Measurements from ENCODE around the gene SLC66A2.

SLC66A2 gene

DNA sequence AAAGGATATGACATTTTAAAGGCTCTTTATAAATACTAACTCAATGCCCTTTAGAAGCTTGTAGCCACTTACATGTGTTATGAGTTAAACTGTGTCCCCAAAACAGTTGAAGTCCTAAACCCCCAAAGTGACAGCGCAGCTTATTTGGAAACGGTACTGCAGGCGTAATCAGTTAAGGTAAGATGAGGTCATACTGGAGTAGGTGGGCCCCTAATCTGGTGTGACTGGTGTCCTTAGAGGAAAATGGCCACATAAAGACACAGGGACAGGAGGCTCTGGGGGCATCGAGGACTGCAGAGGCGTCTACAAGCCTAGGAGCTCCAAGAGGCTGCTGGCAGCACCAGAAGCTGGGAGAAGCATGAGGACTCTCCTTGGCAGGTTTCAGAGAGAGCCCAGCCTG lies 28.4 kb upstream of the SLC66A2 start:
- peaks cover 43% of the 10 kb centered on the region for H3K4me1 Mint-ChIP-seq
- no peaks in the 10 kb centered on the region for H3K27me3 Mint-ChIP-seq
- DNase-seq, result no peak
- H3K9me3 Mint-ChIP-seq, result no peaks in the 10 kb centered on the region
- CTCF ChIA-PET, result no interaction called here
- H3K27ac Mint-ChIP-seq, result no peak overlapping the region
- no peak overlapping the region for H3K4me3 Mint-ChIP-seq
- H3K36me3 Mint-ChIP-seq, result peaks cover 34% of the 10 kb centered on the region

DNA sequence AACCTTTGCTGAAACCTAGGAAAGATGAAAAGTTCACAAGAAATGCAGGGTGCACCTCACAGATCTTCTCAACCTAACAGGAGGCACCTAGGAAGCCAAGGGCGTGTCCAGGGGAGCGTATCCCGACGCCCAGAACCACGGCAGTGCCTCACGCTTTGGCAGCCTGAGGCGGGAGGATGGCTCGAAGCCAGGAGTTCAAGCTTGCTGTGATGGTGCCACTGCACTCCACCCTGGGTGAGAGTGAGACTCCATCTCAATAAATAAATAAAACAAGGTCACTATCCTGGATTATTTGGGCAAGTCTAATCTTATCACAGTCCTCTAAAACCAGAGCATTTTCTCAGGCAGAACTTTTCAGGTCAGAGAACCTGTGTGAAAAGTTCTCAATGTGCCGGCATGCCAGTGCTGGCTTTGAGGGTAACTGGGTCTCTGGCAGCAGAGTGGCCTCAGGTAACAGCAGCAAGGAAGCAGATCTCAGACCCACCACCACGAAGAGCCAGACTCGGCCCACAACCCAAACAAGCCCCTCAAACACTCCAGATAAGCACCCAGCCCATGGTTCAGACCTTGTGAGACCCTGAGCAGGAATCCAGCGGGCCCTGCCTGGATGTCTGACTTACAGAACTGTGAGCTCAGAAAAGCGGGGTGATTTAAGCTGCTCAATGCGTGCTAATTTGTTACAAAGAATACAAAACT lies 24.7 kb upstream of the SLC66A2 start:
- Mint-ChIP-seq H3K36me3 (peaks cover 42% of the 10 kb centered on the region), H3K27ac (peak overlapping the region; percentile 42)

DNA sequence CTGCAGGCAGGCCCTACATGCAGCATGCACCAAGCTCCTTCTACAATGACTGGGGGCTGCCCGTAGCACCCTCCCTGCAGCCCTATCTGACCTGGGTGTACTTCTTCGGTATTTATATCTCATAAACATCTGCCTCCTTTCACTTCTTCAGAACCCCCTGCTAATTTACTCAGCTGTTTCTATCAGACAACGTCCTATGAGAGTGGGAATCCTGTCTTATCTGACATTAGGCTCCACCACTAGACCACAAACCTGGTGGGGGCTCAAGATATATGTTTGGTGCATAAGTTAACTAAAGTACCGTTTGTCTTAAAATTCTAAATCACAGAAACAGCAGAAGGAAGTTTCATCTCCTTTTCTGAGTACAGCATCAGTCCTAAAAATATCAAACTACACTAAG lies 23.6 kb upstream of the SLC66A2 start:
- no peak overlapping the region for H3K27ac Mint-ChIP-seq
- no peak overlapping the region for H3K4me3 Mint-ChIP-seq
- peaks cover 51% of the 10 kb centered on the region for H3K36me3 Mint-ChIP-seq
- H3K27me3 Mint-ChIP-seq, result no peaks in the 10 kb centered on the region
- no peak for DNase-seq
- CTCF ChIA-PET, result no interaction called here
- no peaks in the 10 kb centered on the region for H3K9me3 Mint-ChIP-seq
- H3K4me1 Mint-ChIP-seq, result peaks cover 6% of the 10 kb centered on the region

More for the DNA sequence above, 24.7 kb upstream of the SLC66A2 start:
- H3K9me3 Mint-ChIP-seq, result no peaks in the 10 kb centered on the region
- peaks cover 9% of the 10 kb centered on the region for H3K4me1 Mint-ChIP-seq
- CTCF ChIA-PET, result no interaction called here
- no peak overlapping the region for H3K4me3 Mint-ChIP-seq
- DNase-seq, result no peak
- no peaks in the 10 kb centered on the region for H3K27me3 Mint-ChIP-seq

DNA sequence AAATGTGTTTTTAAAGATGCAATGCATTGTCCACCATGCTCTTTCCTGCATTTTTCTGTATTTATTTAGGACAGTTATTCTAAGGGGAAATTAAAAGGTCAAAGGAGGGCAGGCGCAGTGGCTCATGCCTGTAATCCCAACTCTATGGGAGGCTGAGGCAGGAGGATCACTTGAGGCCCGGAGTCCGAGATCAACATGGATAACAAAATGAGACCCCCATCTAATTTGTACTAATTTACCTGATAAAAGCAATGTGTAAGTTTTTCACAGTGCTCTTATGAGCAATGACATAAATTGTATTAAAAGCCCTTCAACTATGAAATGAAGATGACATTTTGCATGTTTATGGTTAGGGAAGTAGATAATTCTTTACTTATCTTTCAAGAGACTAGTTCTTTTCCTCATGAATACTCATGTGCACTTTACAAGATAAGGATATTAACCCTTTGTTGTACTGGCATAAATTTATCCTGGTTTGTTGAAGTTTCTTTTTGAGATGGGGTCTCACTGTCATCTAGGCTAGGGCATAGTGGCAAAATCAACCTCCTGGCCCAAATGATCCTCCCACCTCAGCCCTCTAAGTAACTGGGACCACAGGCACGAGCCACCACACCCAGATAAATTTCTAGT lies 22.7 kb upstream of the SLC66A2 start:
- Mint-ChIP-seq H3K27me3 (no peaks in the 10 kb centered on the region), H3K4me3 (no peak overlapping the region), H3K9me3 (no peaks in the 10 kb centered on the region), H3K27ac (peak overlapping the region; percentile 38), H3K36me3 (peaks cover 49% of the 10 kb centered on the region), H3K4me1 (peaks cover 3% of the 10 kb centered on the region)
- DNase-seq, result no peak
- CTCF ChIA-PET, result no interaction called here

DNA sequence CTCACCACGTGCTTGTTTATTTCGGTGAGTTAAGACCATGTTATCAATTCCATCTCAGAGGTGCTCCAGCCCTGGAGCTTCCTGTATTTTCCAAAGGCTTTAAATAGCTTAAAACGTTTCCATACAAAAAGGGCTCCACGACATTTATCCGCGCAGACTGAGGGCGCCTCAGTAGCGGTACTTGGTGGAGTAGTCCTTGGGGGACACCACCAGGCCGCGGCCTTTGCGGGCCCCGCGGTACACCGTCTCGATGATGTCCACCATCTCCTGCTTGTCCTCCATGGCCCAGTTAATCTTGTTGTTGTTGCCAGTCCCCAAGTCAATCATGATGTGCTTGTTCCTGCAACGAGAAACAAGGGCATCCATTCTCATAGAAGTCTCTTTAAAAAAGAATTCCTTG lies 22.1 kb upstream of the SLC66A2 start:
- H3K4me1 Mint-ChIP-seq, result peaks cover 4% of the 10 kb centered on the region
- no peak overlapping the region for H3K4me3 Mint-ChIP-seq
- no peaks in the 10 kb centered on the region for H3K27me3 Mint-ChIP-seq
- H3K27ac Mint-ChIP-seq, result peak overlapping the region; percentile 38
- no peak for DNase-seq
- peaks cover 49% of the 10 kb centered on the region for H3K36me3 Mint-ChIP-seq
- CTCF ChIA-PET, result no interaction called here
- H3K9me3 Mint-ChIP-seq, result no peaks in the 10 kb centered on the region

DNA sequence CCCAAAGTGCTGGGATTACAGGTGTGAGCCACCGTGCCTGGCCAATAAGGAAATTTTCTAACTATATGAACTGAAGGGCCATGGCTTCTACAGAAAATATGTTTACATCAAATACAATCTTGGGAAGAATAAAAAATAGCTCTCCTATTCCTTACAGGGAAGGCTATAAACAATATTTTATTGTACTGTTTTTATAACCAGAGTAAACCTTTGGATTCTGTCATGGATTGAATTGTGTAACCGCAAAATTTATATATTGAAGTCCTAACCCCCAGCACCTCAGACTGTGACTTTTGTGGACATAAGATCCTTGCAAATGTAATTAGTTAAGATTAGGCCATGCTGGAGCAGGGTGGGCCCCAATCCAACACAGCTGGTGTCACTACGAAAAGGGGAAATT lies 21.3 kb upstream of the SLC66A2 start:
- Mint-ChIP-seq H3K4me3 (no peak overlapping the region), H3K27me3 (no peaks in the 10 kb centered on the region), H3K9me3 (no peaks in the 10 kb centered on the region), H3K36me3 (peaks cover 45% of the 10 kb centered on the region), H3K4me1 (peaks cover 10% of the 10 kb centered on the region), H3K27ac (no peak overlapping the region)
- CTCF ChIA-PET, result no interaction called here
- DNase-seq, result no peak

DNA sequence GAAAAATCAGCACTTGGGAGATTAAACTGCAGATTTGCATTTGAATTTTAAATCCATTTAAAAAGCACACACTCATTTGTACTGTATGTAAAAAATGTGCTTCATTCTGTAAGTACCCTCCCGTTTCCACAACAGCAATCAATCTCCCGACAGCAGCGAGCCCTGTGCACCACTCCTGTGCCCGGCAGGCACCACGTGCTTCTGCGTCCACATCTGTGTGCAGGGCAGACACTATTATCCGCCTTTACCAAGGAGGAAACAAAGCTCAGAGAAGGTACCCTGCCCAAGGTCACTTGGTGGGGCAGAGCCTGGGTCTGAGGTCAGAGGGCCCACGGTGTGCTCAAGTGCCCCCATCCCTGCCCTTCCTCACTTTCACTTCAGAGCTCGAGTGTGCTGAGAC lies 20.5 kb upstream of the SLC66A2 start:
- Mint-ChIP-seq H3K4me1 (peaks cover 16% of the 10 kb centered on the region), H3K36me3 (peaks cover 47% of the 10 kb centered on the region), H3K4me3 (no peak overlapping the region), H3K27ac (no peak overlapping the region), H3K9me3 (no peaks in the 10 kb centered on the region), H3K27me3 (no peaks in the 10 kb centered on the region)
- DNase-seq, result no peak
- CTCF ChIA-PET, result no interaction called here

DNA sequence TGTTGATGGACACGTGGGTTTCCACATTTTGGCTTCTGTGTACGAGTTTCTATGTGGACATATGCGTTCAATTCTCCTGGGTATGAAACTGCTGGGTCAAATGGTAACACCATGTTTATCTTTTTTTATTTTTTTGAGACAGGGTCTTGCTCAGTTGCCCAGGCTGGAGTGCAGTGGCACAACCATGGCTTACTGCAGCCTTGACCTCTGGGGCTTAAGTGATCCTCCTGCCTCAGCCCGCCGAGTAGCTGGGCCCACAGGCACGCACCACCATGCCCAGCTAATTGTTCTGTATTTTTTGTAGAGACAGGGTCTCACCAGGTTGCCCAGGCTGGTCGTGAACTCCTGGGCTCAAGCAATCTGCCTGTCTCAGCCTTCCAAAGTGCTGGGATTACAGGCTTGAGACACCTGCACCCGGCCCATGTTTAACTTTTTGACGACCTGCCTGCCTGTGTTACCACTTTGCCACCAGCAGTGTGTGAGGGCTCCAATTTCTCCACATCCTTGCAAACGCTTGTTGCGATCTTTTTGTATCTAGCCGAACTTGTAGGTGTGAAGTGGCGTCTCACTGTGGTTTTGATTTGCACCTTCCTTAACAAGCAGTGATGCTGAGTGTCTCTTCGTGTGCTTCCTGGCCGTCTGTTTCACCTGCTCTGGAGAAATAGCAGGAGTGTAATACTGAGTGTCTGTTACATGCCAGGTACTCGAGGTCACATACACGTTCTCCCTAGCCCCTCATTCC lies 19.9 kb upstream of the SLC66A2 start:
- peaks cover 47% of the 10 kb centered on the region for H3K36me3 Mint-ChIP-seq
- DNase-seq, result no peak
- peaks cover 16% of the 10 kb centered on the region for H3K4me1 Mint-ChIP-seq
- H3K27me3 Mint-ChIP-seq, result no peaks in the 10 kb centered on the region
- CTCF ChIA-PET, result no interaction called here
- no peak overlapping the region for H3K4me3 Mint-ChIP-seq
- no peaks in the 10 kb centered on the region for H3K9me3 Mint-ChIP-seq
- H3K27ac Mint-ChIP-seq, result peak overlapping the region; percentile 25

DNA sequence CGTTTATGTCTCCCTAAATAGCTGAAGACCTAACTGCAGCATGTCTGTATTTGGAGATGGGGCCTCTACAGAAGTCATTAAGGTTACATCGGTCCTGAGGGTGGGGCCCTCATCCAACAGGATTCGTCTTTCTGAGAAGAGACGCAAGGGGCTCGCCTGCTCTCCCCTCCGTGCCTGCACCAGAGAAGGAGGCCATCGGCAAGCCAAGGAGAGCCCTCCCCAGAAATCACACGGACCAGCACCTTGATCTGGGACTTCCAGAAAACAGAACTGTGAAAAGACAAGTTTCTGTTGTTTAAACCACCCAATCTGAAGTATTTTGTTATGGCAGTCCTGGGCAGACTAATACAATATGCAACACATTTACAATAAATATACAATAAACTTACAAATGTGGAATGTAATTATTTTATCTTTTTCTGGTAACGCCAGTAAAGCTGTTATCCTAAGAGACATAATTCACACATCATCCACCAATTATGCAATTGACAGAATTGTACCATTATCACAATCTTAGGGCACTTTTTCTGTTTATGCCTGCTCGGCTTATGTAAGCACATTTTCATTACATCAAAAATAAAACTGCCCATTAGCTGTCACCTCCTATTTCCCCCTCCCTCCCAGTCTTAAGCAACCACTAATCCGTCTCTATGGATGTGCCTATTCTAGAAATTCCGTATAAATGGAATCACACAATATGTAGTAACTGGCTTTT lies 19.1 kb upstream of the SLC66A2 start:
- no peak overlapping the region for H3K4me3 Mint-ChIP-seq
- CTCF ChIA-PET, result no interaction called here
- no peaks in the 10 kb centered on the region for H3K9me3 Mint-ChIP-seq
- no peak for DNase-seq
- no peaks in the 10 kb centered on the region for H3K27me3 Mint-ChIP-seq
- H3K36me3 Mint-ChIP-seq, result peaks cover 42% of the 10 kb centered on the region
- H3K4me1 Mint-ChIP-seq, result peaks cover 17% of the 10 kb centered on the region
- no peak overlapping the region for H3K27ac Mint-ChIP-seq

DNA sequence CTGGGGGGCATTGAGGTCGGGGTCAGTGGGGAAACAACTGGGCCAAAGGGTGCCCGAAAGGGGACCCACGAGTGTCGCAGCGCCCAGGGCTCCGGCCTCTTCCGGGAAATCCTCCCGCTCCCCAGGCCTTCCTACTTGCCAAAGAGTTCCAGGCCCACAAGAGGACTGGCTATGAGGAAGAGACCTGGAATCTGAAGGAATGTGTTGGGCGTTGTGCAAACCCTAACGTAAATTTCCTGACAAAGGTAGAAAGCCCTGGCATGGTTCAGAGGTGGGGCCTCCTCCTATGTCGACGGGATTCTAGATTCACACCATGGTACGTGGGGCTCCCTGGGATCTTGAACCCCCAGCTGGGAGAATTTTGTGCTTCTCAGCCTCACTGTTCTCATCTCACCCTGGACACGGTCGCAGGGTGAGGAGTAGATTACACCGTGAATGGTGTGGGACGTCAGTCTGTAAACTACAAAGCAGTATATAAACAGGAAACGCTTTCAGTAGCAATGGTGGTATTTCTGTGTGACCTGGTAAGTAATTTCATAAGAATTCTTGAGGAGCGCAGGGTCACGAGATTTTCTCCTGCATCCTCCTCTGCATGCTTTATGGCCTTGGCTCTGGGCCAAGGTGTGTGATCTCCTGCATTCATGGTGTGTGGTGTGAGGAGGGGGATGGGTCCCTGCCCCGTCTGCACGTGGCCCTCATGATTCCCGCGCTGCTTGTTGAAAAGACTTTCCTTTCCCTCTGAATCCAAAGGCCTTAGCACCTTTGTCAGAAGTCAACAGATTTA lies 13.9 kb upstream of the SLC66A2 start:
- peaks cover 17% of the 10 kb centered on the region for H3K27me3 Mint-ChIP-seq
- CTCF ChIA-PET, result no interaction called here
- no peaks in the 10 kb centered on the region for H3K9me3 Mint-ChIP-seq
- H3K27ac Mint-ChIP-seq, result peak overlapping the region; percentile 92
- DNase-seq, result peak; percentile 39
- peaks cover 37% of the 10 kb centered on the region for H3K4me1 Mint-ChIP-seq
- H3K36me3 Mint-ChIP-seq, result peaks cover 7% of the 10 kb centered on the region
- H3K4me3 Mint-ChIP-seq, result peak overlapping the region; percentile 79

DNA sequence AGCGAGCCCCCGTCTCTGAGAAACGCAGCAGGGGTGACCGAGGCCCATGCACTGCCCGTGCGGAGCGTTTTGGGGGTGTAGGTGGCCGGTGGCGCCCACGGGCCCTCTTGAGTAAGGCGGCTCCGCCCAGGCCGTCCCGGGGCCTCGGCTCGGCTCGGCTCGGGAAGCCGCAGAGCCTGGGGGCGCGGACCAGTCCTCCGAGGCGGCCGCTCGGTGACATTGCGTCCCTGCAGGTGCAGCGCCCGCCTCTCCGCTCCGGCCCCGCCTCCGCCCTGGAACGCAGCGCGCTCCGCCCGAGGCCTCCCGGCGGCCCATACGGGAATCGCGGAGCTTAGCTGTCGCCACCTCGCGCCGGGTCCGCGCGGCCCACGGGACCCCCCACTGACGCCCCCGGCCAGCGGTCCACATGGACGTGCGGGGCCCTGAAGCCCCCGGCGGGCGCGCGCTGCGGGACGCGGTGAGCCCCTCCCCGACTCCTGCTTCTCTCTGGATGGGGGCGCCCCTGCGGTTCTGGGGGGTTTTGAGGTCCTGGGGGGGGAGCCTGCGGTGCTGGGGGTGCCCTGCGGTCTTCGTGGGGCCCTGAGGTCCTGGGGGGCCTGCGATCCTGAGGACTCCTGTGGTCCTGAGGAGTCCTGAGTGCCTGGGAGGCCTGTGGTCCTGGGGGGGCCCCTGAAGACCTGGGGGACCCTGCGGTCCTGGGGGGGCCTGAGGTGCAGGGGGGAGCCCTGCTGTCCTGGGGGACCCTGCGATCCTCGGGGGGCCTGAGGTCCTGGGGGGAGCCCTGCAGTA lies 13.1 kb upstream of the SLC66A2 start, which contains the start of gene HSBP1L1:
Gene HSBP1L1, plus strand, starts transcription at position 314 of the 789 bp plus-strand sequence. Its CDS starts 93 bp downstream, at position 407.
- peak; percentile 84 for DNase-seq
- Mint-ChIP-seq H3K27me3 (peaks cover 17% of the 10 kb centered on the region), H3K36me3 (peaks cover 2% of the 10 kb centered on the region), H3K9me3 (no peaks in the 10 kb centered on the region), H3K27ac (peak within 1 kb of the TSS; percentile 92), H3K4me3 (peak within 1 kb of the TSS; percentile 79), H3K4me1 (peaks cover 43% of the 10 kb centered on the region)
- CTCF ChIA-PET, result no interaction called here

DNA sequence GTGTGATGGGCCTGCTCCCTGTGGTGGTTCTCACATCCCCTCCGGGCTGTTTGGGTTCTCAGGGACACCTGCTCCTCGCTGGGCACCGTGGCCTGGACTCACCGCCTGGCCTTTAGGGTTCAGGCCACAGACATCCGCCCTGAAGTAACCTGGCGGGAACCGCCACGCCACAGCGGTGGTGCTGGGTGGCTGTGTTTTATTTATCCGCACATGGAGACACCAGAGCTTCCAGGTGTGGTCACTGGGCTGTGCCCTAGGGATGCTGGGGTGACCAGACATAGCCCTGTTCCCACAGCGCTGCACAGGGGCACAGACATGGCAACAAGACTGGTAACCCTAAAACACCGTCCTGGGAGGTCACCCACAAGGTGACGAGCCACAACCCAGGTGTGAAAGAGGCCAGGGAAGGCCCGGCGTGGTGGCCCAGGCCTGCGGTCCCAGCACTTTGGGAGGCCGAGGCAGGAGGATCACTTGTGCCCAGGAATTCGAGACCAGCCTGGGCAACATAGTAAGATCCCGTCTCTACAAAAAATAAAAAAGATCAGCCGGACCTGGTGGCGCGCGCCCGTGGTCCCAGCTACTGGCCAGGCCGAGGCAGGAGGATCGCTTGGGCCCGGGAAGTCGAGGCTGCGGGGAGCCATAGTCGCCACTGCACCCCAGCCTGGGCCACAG lies 12.3 kb upstream of the SLC66A2 start:
- H3K27me3 Mint-ChIP-seq, result peaks cover 17% of the 10 kb centered on the region

More for the DNA sequence above, 12.3 kb upstream of the SLC66A2 start:
- peaks cover 2% of the 10 kb centered on the region for H3K36me3 Mint-ChIP-seq
- no peaks in the 10 kb centered on the region for H3K9me3 Mint-ChIP-seq
- peak overlapping the region; percentile 52 for H3K27ac Mint-ChIP-seq
- CTCF ChIA-PET, result no interaction called here
- peak overlapping the region; percentile 56 for H3K4me3 Mint-ChIP-seq
- no peak for DNase-seq
- H3K4me1 Mint-ChIP-seq, result peaks cover 42% of the 10 kb centered on the region
